ENCODE results near the gene SH2D3C. TPM values are rescaled to one million over a fixed set of nuclear protein-coding genes. Genes with fewer than 3 reads are reported as not detected.

Gene SH2D3C
- total RNA-seq, 1 experiment from 2014 or later = not detected

DNA sequence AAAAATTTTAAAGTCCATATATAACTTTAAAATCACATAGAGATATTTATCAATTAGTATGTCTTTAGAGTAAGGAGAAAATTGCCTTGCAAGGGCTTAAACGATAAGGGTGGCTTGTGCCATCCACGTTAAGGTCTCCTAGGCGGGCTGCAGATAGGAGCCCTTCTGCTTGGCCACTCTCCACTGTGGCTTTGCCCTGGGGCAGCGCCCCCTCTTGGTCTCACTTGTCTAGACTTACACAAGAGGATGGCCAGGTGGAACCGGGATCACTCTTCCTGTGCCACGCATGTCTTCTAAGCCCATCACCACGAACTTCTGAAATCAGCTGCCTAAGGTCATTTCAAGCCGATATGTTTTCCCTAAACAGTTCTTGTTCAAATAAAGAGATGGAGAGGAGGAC lies 27.2 kb upstream of the SH2D3C start:
- ChIA-PET POLR2A (interaction anchor here (0.6 kb wide), 1 partner anchor 112 kb away, joined by 3 read pairs; no protein-coding TSS in a partner anchor), CTCF (interaction anchor here (0.6 to 1.3 kb wide), 2 partner anchors 64 to 116 kb away, joined by 4 read pairs; no protein-coding TSS in a partner anchor)
- TF ChIP-seq, protein P1, sequence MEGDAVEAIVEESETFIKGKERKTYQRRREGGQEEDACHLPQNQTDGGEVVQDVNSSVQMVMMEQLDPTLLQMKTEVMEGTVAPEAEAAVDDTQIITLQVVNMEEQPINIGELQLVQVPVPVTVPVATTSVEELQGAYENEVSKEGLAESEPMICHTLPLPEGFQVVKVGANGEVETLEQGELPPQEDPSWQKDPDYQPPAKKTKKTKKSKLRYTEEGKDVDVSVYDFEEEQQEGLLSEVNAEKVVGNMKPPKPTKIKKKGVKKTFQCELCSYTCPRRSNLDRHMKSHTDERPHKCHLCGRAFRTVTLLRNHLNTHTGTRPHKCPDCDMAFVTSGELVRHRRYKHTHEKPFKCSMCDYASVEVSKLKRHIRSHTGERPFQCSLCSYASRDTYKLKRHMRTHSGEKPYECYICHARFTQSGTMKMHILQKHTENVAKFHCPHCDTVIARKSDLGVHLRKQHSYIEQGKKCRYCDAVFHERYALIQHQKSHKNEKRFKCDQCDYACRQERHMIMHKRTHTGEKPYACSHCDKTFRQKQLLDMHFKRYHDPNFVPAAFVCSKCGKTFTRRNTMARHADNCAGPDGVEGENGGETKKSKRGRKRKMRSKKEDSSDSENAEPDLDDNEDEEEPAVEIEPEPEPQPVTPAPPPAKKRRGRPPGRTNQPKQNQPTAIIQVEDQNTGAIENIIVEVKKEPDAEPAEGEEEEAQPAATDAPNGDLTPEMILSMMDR (IDR thresholded peaks at IDR 0.05; ENCODE audit: unreplicated experiment) = no peak
- Mint-ChIP-seq H3K36me3 (ENCODE audit: insufficient read depth, unreplicated experiment) (peaks cover 63% of the 10 kb centered on the region), H3K27me3 (ENCODE audit: insufficient read depth, unreplicated experiment) (no peaks in the 10 kb centered on the region), H3K9me3 (ENCODE audit: unreplicated experiment) (no peaks in the 10 kb centered on the region), H3K4me1 (ENCODE audit: insufficient read depth, unreplicated experiment) (peaks cover 18% of the 10 kb centered on the region), H3K4me3 (ENCODE audit: unreplicated experiment) (no peak overlapping the region), H3K27ac (ENCODE audit: low read depth, unreplicated experiment) (no peak overlapping the region)
- DNase-seq (ENCODE audit: unreplicated experiment) = peak; percentile 36
- intact Hi-C loops (cut with micrococcal nuclease) = no loop called here
- no TSS peak for BruUV-seq (replicated peaks)

DNA sequence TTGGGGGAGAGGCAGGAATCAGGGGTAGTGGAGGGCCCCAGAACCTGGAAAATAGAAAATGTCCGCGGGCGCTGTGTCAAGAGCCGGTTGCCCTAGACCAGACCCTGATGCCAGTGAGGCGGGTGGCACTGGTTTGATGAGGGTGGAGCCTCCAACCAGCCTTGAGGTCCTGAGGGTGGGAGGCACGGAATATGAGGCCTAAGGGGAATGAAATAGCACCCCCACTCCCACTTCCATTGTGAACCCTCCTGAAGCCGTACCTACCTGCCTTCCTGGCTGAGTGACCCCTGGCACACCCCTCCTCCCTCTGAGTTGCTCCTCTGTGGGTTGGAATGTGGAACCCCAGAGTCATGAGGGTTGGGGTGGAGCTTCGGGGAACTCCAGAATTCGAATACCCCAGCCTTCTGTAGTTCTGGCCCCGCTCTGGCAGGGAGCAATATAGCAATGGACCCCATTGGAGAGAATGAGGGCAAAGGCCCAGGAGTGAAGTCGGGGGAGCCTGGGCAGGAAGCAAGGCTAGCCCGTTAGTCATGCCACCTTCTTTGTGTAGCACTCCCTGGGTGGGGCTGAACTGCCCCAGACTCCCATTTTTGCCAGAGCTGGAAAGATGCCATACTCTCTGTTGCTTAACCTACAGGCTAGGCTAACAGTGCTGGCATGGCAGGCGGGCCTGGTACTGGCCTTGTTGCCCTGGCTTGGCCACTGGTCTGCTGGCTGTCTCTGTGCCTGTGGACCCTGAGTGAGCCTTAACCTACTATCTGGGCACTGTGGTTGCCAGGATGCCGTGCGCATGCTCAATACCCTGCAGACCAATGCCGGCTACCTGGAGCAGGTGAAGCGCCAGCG lies 25.3 kb upstream of the SH2D3C start:
- no peaks in the 10 kb centered on the region for H3K27me3 Mint-ChIP-seq (ENCODE audit: insufficient read depth, unreplicated experiment)
- H3K9me3 Mint-ChIP-seq (ENCODE audit: unreplicated experiment) = no peaks in the 10 kb centered on the region
- intact Hi-C loops (cut with micrococcal nuclease) = loop anchor here (5.0 kb wide), 2 partner anchors 64 to 114 kb away; partner anchors contain the start of gene ST6GALNAC4
- CTCF ChIA-PET = interaction anchor here (0.6 to 1.7 kb wide), 2 partner anchors 17 to 66 kb away, joined by 3 to 9 read pairs; no protein-coding TSS in a partner anchor
- H3K4me3 Mint-ChIP-seq (ENCODE audit: unreplicated experiment) = peak overlapping the region; percentile 87
- H3K36me3 Mint-ChIP-seq (ENCODE audit: insufficient read depth, unreplicated experiment) = peaks cover 47% of the 10 kb centered on the region
- TSS peak; percentile 91 for BruUV-seq (replicated peaks)
- POLR2A ChIA-PET = interaction anchor here (0.5 to 3.1 kb wide), 20 partner anchors 8 to 1088 kb away, joined by 3 to 20 read pairs (median 4); partner anchors contain the start of genes CDK9, ENG and TOR2A
- DNase-seq (ENCODE audit: unreplicated experiment) = peak; percentile 95
- TF ChIP-seq, protein P1 (IDR thresholded peaks at IDR 0.05; ENCODE audit: unreplicated experiment) = no peak
- H3K27ac Mint-ChIP-seq (ENCODE audit: low read depth, unreplicated experiment) = peak overlapping the region; percentile 96
- peaks cover 18% of the 10 kb centered on the region for H3K4me1 Mint-ChIP-seq (ENCODE audit: insufficient read depth, unreplicated experiment)

DNA sequence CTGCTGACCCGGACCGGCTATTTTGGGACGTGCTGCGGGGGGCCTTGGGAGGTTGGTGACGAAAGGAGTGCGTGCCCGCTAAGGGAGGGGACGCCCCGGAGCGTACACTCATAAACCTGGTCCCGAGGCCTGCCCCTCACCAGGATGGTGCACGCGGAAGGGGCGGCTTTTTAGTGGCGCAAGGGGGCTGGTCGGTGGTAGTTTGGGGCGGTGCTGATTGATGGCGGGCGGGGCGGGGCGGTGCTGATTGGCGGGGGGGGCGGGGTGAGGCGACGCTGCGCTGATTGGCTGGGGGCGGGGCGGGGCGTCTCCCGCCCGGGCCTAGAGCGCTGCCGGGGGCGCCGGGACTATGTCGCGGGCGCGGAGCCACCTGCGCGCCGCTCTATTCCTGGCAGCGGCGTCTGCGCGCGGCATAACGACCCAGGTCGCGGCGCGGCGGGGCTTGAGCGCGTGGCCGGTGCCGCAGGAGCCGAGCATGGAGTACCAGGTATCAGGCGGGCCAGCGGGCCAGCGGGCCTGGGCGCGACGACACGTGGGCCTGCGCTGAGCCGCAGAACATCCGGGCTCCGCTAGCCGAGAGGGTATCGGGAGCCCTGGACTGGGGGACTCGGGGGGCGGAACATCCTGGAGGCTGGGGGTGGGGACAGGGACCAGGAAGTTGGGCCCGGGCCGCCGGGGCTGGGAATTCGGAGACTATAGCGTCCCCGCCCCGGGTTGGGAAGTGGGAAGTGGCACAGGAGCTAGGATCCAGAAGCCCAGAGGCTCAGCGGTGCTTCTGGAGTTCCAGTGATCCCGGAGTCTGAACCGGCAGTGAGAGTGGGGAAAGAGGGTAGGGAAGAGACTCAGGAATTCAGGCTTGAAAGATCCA lies 24.3 kb upstream of the SH2D3C start, which contains the start of gene FPGS:
Gene FPGS, plus strand, starts transcription at position 307 of the 868 bp plus-strand sequence. Its CDS starts 43 bp downstream, at position 350.
- peaks cover 38% of the 10 kb centered on the region for H3K36me3 Mint-ChIP-seq (ENCODE audit: insufficient read depth, unreplicated experiment)
- POLR2A ChIA-PET = interaction anchor here (0.6 to 3.1 kb wide), 20 partner anchors 14 to 1059 kb away, joined by 3 to 20 read pairs (median 4); partner anchors contain the start of genes CDK9, ENG, PTRH1 and TOR2A
- peak within 1 kb of the TSS; percentile 87 for H3K4me3 Mint-ChIP-seq (ENCODE audit: unreplicated experiment)

More for the DNA sequence above, 24.3 kb upstream of the SH2D3C start, which contains the start of gene FPGS:
- H3K27me3 Mint-ChIP-seq (ENCODE audit: insufficient read depth, unreplicated experiment) = no peaks in the 10 kb centered on the region
- BruUV-seq (replicated peaks) = no TSS peak
- H3K27ac Mint-ChIP-seq (ENCODE audit: low read depth, unreplicated experiment) = peak within 1 kb of the TSS; percentile 96
- intact Hi-C loops (cut with micrococcal nuclease) = loop anchor here (5.0 kb wide), 2 partner anchors 64 to 114 kb away; partner anchors contain the start of gene ST6GALNAC4
- peaks cover 18% of the 10 kb centered on the region for H3K4me1 Mint-ChIP-seq (ENCODE audit: insufficient read depth, unreplicated experiment)
- TF ChIP-seq, protein P1 (IDR thresholded peaks at IDR 0.05; ENCODE audit: unreplicated experiment) = no peak
- peak; percentile 80 for DNase-seq (ENCODE audit: unreplicated experiment)
- CTCF ChIA-PET = interaction anchor here (0.8 to 1.3 kb wide), 2 partner anchors 68 to 366 kb away, joined by 3 to 6 read pairs; partner anchors contain the start of gene TOR2A
- H3K9me3 Mint-ChIP-seq (ENCODE audit: unreplicated experiment) = no peaks in the 10 kb centered on the region
